GM13976 (cell line): Measurements from ENCODE around the gene NEK6.

Source experiments
- DNase-seq: peaks from one replicate; pipeline ENCODE4 v3.0.0; 2012; ENCODE audit warnings: low spot score
- CTCF ChIP-seq: IDR thresholded peaks from 2 replicates; pipeline ENCODE4 v1.5.1; 2012; ENCODE audit warnings: borderline replicate concordance, mild to moderate bottlenecking; ENCODE audit not compliant: insufficient read depth; ENCODE audit errors: extremely low read depth, missing control alignments, control extremely low read depth
- in situ Hi-C: fragments of 300-500 bp; cut with MboI; formaldehyde crosslinking; loops from one replicate; pipeline ENCODE4 v1.12.0; 2022; ENCODE audit warnings: low sequenced_read_pairs, mixed read lengths, inconsistent platforms; ENCODE audit not compliant: unreplicated experiment

Gene NEK6

GRCh38 chr9:124359855-124360678 lies 102.3 kb downstream of the NEK6 start:
- DNase-seq: peak; percentile 17
- in situ Hi-C loops: no loop called here
- no peak for TF ChIP-seq CTCF

GRCh38 chr9:124361128-124361527 lies 103.4 kb downstream of the NEK6 start:
- in situ Hi-C loops: no loop called here
- no peak for TF ChIP-seq CTCF
- no peak for DNase-seq

- in situ Hi-C loops: no loop called here
- DNase-seq: no peak
- TF ChIP-seq CTCF: no peak
These were observed 105.8 kb downstream of the NEK6 start for GRCh38 chr9:124363326-124364096.

GRCh38 chr9:124364141-124364540 lies 106.4 kb downstream of the NEK6 start:
- no peak for DNase-seq
- TF ChIP-seq CTCF: no peak
- in situ Hi-C loops: no loop called here

- in situ Hi-C loops: no loop called here
- no peak for DNase-seq
These were observed 107.3 kb downstream of the NEK6 start for GRCh38 chr9:124365036-124365435.

More at GRCh38 chr9:124365036-124365435, 107.3 kb downstream of the NEK6 start:
- no peak for TF ChIP-seq CTCF
